HG03558 (cell line): Measurements from ENCODE around the gene JMJD7.

ENCODE experiments used
- ATAC-seq: cut with Tn5 transposase; IDR thresholded peaks from one replicate; pipeline ENCODE4 v1.9.1; 2021; ENCODE audit warnings: moderate number of reproducible peaks; ENCODE audit not compliant: unreplicated experiment; ENCODE audit errors: extremely low read depth

JMJD7 gene

GRCh38 chr15:41839781-41840491 is 12.0 kb downstream of the JMJD7 start:
- no peak for ATAC-seq

DNA sequence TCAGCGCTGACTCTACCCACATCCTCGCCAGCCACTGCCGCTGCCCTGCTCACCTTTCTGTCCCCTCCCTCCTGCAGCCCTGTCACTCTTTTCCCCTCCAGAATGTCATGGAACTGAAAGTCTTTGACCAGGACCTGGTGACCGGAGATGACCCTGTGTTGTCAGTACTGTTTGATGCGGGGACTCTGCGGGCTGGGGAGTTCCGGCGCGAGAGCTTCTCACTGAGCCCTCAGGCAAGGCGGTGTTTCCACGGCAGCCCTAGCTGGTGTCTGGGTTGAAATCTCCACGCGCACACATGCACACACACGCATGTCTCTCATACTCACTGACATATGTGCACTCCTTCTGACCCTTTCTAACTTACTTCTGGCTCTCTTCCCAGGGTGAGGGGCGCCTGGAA is 12.8 kb downstream of the JMJD7 start:
- no peak for ATAC-seq

- ATAC-seq: no peak
These were observed 13.2 kb downstream of the JMJD7 start for GRCh38 chr15:41841131-41841530.

DNA sequence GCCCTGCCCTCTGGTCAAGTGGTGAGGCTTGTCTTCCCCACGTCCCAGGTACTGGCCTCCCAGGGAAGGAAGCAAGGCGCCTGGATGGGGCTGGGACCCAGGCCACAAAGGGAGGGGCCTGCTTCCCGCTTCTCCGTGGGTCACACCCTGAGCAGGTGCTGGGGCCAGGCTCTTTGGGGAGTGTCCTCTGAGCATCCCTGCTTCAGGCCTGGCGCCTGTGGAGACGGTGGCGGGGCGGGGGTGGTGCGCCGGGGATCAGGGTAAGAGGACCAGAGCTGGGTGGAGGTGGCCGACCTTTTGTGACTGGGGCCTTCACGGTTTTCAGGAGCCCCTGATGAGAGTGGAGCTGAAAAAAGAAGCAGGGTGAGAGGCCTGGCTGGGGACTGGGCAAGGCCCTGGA is 14.3 kb downstream of the JMJD7 start:
- no peak for ATAC-seq

GRCh38 chr15:41843571-41843970 is 15.7 kb downstream of the JMJD7 start:
- no peak for ATAC-seq

- ATAC-seq: no peak
These were observed 16.9 kb downstream of the JMJD7 start for GRCh38 chr15:41844814-41845213.

DNA sequence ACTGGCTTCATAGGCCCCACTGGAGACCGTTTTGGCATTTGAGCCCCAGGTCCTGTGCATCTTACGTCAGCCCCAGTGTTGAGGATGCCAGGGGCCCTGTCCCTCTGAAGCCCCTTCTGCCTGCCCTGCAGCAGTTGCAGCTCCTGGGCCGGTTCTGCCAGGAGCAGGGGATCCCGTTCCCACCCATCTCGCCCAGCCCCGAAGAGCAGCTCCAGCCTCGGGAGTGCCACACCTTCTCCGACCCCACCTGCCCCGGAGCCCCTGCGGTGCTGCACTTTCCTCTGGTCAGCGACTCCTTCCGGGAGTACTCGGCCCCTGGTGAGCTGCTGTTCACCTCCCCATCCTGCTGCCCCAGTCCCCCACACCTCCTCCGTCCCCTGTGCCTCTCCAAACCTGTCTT is 19.3 kb downstream of the JMJD7 start:
- no peak for ATAC-seq

DNA sequence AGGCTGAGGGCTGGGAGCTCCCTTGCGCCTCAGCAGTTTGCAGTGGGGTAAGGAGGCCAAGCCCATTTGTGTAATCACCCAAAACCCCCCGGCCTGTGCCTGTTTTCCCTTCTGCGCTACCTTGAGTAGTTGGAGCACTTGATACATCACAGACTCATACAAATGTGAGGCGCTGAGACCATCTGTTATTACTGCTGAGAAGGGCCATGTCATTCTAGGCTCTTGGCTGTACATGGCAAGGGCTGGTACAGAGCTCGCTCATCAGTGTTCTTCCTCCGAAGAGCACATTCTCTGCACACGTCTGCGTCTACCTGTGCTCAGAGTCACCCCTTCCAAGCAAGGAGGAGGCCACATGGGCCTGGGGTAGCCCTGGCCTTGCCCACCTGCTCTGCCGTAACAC is 20.1 kb downstream of the JMJD7 start:
- ATAC-seq: no peak

DNA sequence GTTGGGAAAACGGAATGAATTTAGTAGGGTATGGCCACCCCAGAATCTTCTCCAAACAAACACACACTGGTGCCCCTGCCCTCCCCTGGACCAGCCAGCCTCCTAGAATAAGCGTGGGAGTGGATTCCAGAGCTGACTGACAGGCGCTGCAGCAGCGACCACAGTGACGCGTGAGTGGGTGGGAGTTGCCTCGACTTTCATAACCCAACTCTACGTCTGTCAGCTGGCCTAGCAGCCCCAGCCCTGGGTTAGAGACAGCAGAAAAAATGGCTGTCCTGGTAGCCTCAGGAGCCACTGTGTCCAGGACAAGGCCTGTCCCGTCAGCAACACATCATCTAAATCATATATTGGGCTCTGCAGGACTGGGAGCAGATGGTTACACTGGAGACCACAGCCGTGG is 20.7 kb downstream of the JMJD7 start:
- no peak for ATAC-seq

GRCh38 chr15:41849204-41849603 is 21.3 kb downstream of the JMJD7 start:
- no peak for ATAC-seq

DNA sequence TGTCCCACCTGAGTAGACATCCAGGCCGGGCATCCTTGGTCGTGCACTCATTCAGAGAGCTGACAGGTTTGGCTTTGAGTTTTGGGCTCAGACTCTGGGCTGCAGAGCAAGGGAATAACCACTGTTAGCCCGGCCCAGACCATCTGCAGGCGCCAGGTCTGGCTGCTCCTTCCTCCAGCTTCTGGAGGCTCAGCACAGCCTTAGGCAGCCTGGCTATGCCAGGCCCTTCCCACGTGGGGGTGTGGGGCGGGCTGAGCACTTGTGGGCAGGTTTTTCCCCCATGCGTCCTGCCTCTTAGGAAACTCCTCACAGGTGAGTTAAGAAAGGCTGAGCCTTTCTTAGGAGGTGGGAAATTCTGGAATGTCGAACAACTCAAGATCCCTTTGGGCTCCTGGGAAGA is 22.0 kb downstream of the JMJD7 start:
- no peak for ATAC-seq

DNA sequence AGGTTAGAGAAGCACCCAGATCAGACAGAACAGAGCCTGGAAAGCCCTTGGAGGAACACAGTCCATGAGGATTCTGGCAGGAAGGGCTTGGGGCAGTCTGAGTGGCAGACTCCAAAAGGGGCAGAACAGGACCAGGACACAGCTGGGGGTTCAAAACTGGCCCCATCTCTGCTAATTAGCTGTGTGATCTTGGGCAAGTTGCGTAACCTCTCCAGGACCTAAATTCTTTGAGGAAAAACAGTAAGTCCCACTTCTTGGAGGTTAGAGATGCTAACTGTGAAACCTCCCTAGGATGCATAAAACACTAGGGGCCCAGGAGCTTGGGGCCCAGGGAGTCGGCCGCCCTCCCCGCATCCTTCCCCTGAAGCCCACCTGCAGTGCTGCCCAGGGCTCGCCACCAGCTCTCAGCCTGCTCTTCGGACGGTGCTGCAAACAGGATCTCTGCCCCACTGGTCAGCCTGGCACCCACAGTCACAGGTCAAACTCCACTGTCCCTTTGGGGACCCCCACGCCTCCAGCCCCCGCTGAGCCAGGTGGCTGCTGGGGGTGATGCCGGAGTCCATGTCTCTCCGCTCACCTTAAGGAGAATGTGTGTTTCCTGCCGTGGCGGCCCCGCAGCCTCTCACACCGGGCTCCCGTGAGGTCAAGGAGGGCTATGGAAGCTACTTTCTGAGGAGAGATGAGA is 22.7 kb downstream of the JMJD7 start:
- ATAC-seq: no peak

DNA sequence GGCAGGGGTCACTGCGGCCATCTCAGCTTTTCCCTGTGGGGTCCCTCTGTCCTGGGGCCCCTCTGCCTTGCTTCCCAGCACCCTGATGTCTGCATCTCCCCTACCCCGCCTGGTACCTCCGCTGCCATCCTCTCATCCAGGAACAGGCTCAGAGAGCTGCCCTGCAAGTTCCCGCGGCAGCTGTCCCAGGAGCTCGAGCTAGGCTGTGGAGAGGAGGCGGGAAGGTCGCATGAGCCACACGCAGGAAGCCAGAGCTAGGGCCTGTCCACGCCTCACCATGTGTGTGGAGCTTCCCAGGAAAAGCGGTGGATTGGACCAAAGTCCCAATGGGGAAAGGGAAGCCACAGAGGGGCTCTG is 23.3 kb downstream of the JMJD7 start:
- no peak for ATAC-seq

DNA sequence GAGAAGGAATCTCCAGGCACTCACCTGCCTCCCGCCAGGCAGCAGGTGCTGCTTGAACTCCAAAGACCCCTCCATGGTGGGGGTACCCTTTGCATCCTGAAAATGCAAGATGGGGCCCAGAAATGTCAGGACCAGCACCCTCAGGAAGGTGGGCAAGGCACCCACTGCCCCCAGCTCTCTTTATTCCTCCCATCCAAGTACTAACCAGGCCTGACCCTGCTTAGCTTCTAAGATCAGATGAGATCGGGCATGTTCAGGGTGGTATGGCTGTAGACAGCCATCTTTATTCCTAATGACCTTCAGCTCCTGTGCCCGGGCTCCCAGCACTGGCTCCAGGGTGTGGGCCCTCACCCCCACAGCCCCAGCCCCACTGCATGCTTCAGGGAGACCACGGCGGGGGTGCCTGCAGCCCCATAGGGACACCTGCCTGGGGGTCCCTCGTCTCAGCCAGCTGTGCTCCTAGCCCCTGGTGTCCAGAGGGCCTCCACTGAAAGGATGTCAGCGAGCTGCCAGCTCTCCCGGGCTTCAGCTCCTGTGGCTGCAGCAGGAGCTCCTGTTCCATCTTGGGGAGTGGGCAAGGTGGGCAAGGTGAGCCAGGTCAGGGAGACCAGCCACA is 24.0 kb downstream of the JMJD7 start:
- no peak for ATAC-seq

GRCh38 chr15:41852736-41853590 is 25.1 kb downstream of the JMJD7 start:
- ATAC-seq: no peak

- no peak for ATAC-seq
These were observed 25.9 kb downstream of the JMJD7 start for GRCh38 chr15:41853831-41854230.

GRCh38 chr15:41854443-41854842 is 26.6 kb downstream of the JMJD7 start:
- no peak for ATAC-seq

- no peak for ATAC-seq
These were observed 27.5 kb downstream of the JMJD7 start for GRCh38 chr15:41855261-41855961.

DNA sequence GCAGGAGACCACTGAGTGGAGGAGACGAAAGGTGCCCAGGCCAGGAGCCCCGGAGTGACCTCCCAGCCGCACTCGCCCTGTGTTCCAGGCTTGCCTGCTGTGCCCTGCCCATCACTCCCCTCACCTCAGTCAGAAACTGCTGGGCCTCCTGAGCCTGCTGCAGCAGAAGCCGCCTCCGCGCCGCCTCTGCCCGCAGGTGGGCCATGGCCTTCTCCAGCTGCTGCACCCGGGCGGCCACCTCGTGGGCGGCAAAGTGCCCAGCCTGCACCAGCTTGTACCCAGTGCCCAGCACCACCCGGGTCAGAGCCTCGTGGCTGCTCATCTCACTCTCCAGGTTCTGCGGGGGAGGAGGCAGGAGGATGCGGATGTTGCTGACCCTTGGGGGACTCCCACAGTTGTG is 28.4 kb downstream of the JMJD7 start:
- ATAC-seq: no peak

- no peak for ATAC-seq
These were observed 28.8 kb downstream of the JMJD7 start for GRCh38 chr15:41856716-41857115.
